ENCODE measurements around the gene WDR13.

DNA sequence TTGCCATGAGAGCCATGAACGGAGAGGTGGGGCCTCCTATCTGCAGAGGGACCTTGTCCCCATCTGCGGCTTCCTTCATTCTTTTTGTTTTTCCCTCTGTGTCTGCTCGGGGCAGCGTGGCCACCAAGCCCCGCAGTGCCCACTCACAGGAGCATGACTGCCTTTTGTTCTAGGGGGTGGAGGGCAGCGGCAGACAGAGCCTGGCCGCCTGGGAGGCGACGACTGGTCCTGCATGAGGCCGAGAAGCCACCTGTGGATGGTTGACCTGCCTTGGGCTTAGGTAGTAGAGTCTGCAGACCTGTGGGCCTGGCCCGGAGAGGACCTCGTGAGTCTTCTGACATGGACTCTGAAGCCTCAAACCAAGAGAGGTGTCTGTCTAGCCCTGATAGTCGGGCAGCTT, 21.6 kb upstream of the WDR13 start:
- TF ChIP-seq, protein P1, sequence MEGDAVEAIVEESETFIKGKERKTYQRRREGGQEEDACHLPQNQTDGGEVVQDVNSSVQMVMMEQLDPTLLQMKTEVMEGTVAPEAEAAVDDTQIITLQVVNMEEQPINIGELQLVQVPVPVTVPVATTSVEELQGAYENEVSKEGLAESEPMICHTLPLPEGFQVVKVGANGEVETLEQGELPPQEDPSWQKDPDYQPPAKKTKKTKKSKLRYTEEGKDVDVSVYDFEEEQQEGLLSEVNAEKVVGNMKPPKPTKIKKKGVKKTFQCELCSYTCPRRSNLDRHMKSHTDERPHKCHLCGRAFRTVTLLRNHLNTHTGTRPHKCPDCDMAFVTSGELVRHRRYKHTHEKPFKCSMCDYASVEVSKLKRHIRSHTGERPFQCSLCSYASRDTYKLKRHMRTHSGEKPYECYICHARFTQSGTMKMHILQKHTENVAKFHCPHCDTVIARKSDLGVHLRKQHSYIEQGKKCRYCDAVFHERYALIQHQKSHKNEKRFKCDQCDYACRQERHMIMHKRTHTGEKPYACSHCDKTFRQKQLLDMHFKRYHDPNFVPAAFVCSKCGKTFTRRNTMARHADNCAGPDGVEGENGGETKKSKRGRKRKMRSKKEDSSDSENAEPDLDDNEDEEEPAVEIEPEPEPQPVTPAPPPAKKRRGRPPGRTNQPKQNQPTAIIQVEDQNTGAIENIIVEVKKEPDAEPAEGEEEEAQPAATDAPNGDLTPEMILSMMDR (IDR thresholded peaks at IDR 0.05): no peak
- TF ChIP-seq POLR2A (IDR thresholded peaks at IDR 0.05) (no peak), POLR2AphosphoS5 (IDR thresholded peaks at IDR 0.05; ENCODE audit: insufficient read depth in 1 of 2, low read depth in 1 of 2) (no peak)

Data from vagina (tissue), 2 donors.